Right lobe of liver (tissue), 4 donors: Measurements from ENCODE around the gene ALDH1L2.

Experiments
- POLR2A ChIP-seq: fragments of 450-650 bp; IDR thresholded peaks from one replicate; pipeline ENCODE4 v1.6.1; 2017; ENCODE audit warnings: antibody characterized with exemption, mild to moderate bottlenecking
- TF ChIP-seq, protein P1 (sequence below), 4 donors: fragments of 200-600 bp in 3 of 4; fragments of 450-650 bp in 1 of 4; IDR thresholded peaks; one replicate each; pipeline versions ENCODE4 v1.5.1 to v1.8.0; 2016 to 2022; ENCODE audit warnings: antibody characterized with exemption in 4 of 4, mild to moderate bottlenecking in 2 of 4
- donor health status: DM: no; HTN: no; CAD: no.
- donor health status: DM: no; HTN: no; CAD: no.
- donor health status: DM: no; HTN: yes; CAD: no.

- TF ChIP-seq, protein P1, sequence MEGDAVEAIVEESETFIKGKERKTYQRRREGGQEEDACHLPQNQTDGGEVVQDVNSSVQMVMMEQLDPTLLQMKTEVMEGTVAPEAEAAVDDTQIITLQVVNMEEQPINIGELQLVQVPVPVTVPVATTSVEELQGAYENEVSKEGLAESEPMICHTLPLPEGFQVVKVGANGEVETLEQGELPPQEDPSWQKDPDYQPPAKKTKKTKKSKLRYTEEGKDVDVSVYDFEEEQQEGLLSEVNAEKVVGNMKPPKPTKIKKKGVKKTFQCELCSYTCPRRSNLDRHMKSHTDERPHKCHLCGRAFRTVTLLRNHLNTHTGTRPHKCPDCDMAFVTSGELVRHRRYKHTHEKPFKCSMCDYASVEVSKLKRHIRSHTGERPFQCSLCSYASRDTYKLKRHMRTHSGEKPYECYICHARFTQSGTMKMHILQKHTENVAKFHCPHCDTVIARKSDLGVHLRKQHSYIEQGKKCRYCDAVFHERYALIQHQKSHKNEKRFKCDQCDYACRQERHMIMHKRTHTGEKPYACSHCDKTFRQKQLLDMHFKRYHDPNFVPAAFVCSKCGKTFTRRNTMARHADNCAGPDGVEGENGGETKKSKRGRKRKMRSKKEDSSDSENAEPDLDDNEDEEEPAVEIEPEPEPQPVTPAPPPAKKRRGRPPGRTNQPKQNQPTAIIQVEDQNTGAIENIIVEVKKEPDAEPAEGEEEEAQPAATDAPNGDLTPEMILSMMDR (IDR thresholded peaks at IDR 0.05): no peak
- no peak for TF ChIP-seq POLR2A
These were observed 18.4 kb upstream of the ALDH1L2 start for GRCh38 chr12:105102673-105103072.
